Astrocyte (in vitro differentiated cells and primary cell): ENCODE measurements around the gene PRKD2.

Source experiments
- CTCF ChIP-seq: IDR thresholded peaks from 2 replicates; pipeline ENCODE4 v1.5.1; 2011; ENCODE audit warnings: low read depth, mild to moderate bottlenecking, inconsistent platforms, low read length, moderate library complexity; ENCODE audit not compliant: insufficient read depth
- EZH2 ChIP-seq: IDR thresholded peaks from 2 replicates; pipeline ENCODE4 v1.6.1; 2012; ENCODE audit warnings: mild to moderate bottlenecking, low read length, inconsistent platforms; ENCODE audit not compliant: insufficient read depth

GRCh38 chr19:46634656-46635218, 82.2 kb downstream of the PRKD2 start:
- no peak for TF ChIP-seq CTCF
- TF ChIP-seq EZH2, result peak; percentile 66
